OCI-LY1 (cell line): ENCODE measurements around the gene FOXS1.

ENCODE experiments used
- CTCF ChIP-seq: fragments of 200-600 bp; sonication (generic), shearing (Covaris generic); IDR thresholded peaks from 2 replicates; pipeline ENCODE4 v1.5.1; 2017; ENCODE audit warnings: mild to moderate bottlenecking, antibody characterized with exemption, low read length, moderate library complexity, mixed read lengths
- EZH2 ChIP-seq: fragments of 200-600 bp; sonication (generic), shearing (Covaris generic); IDR thresholded peaks from 2 replicates; pipeline ENCODE4 v1.8.0; 2017; ENCODE audit warnings: borderline replicate concordance, mixed run types, mild to moderate bottlenecking, antibody characterized with exemption, low read length, moderate library complexity, mixed read lengths

DNA sequence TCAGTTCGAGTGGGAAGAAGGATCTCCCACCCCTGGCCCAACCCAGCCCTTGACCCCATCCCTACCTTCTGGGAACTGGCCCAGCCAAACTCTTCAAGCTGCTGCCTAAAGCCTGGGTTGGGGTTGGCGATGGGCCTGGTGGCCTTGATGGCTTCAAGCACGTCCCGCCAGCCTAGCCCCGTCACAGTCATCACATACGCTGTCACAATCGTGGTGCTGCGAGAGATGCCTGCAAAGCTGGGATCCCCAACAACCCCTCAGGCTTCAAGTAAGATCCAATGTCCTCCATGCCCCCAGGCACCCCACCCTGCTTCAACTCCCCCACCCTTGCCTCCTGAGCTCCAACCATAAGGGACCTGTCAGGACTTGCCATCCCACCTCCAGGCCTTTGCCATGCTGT is 17.1 kb upstream of the FOXS1 start:
- no peak for TF ChIP-seq CTCF
- TF ChIP-seq EZH2: no peak
